ENCODE measurements around the gene GMDS. TPM values are rescaled to one million over a fixed set of nuclear protein-coding genes. Genes with fewer than 3 reads are reported as not detected.

GMDS gene
- total RNA-seq, 1 experiment from 2014 or later, result 27.6 TPM

- Histone ChIP-seq H3K4ac (ENCODE audit: low read depth, low read length) (no peak overlapping the region), H2BK20ac (ENCODE audit: low read depth, low read length, poor library complexity, severe bottlenecking) (no peak overlapping the region), H2BK12ac (ENCODE audit: insufficient read length, low read depth, low read length) (no peak overlapping the region), H4K8ac (replicated peaks; ENCODE audit: insufficient read length, low read depth, low read length) (no peak overlapping the region), H3K23me2 (ENCODE audit: insufficient read length, low read depth, low read length, poor library complexity, severe bottlenecking) (no peaks in the 10 kb centered on the region), H4K5ac (ENCODE audit: insufficient read length, low read depth, low read length) (no peak overlapping the region), H3K18ac (ENCODE audit: insufficient read length, low read depth, low read length) (no peak overlapping the region), H2BK5ac (ENCODE audit: insufficient read length, low read length) (no peak overlapping the region), H3K9me3 (ENCODE audit: control insufficient read depth, low read depth, low read length) (no peaks in the 10 kb centered on the region), H3K4me1 (ENCODE audit: insufficient read depth, low read length) (no peaks in the 10 kb centered on the region; the same call in 1 of the 2 replicates), H2BK15ac (ENCODE audit: low read depth, low read length) (no peak overlapping the region), H3K79me2 (ENCODE audit: insufficient read depth, low read length) (no peaks in the 10 kb centered on the region; the same call in 1 of the 2 replicates), H3K27me3 (ENCODE audit: insufficient read depth, low read length) (no peaks in the 10 kb centered on the region), H3K14ac (ENCODE audit: insufficient read depth, low read length) (no peak overlapping the region), H4K20me1 (ENCODE audit: control insufficient read depth, insufficient read depth, insufficient read length) (no peaks in the 10 kb centered on the region), H2BK120ac (ENCODE audit: low read depth, low read length, poor library complexity, severe bottlenecking) (no peak overlapping the region), H3K4me2 (ENCODE audit: insufficient read depth, insufficient read length, low read length) (no peak overlapping the region), H4K91ac (ENCODE audit: insufficient read length, low read depth, low read length) (no peak overlapping the region), H3K27ac (ENCODE audit: insufficient read length, low read depth, low read length) (no peak overlapping the region), H2AFZ (ENCODE audit: low read length) (no peak overlapping the region), H3K56ac (ENCODE audit: insufficient read length, low read depth, low read length) (no peak overlapping the region), H3K9ac (ENCODE audit: extremely low read depth, insufficient read length, low read length) (no peak overlapping the region), H3T11ph (ENCODE audit: low read length) (no peak overlapping the region), H2AK5ac (ENCODE audit: insufficient read length, low read length) (no peak overlapping the region), H3K79me1 (ENCODE audit: insufficient read depth, low read depth, low read length, poor library complexity, severe bottlenecking) (no peaks in the 10 kb centered on the region), H3K23ac (ENCODE audit: insufficient read length, low read depth, low read length) (no peak overlapping the region)
- Mint-ChIP-seq H3K27ac (no peak overlapping the region), H3K9me3 (no peaks in the 10 kb centered on the region), H3K27me3 (ENCODE audit: low read depth) (no peaks in the 10 kb centered on the region), H3K4me1 (peaks cover 16 to 24% of the 10 kb centered on the region in 2 experiments), H3K4me3 (no peak overlapping the region), H3K36me3 (ENCODE audit: insufficient read depth in 1 of 3, low read depth in 3 of 3) (no peaks in the 10 kb centered on the region)
- no peak for TF ChIP-seq CTCF (conservative IDR thresholded peaks at IDR 0.05)
- DNase-seq, result no peak
- no CpG with 5 or more reads among the region's 6 CpGs for WGBS (ENCODE audit: extremely low coverage, insufficient read length, low lambda C conversion rate)
Observed at GRCh38 chr6:2221726-2222274, 23.6 kb downstream of the GMDS start.
